ENCODE results near the gene OBP2B.

- TF ChIP-seq EZH2phosphoT487 (conservative IDR thresholded peaks at IDR 0.05; ENCODE audit: low read length) (no peak), CTCF (IDR thresholded peaks at IDR 0.05; ENCODE audit: insufficient read depth, low read length, poor library complexity, severe bottlenecking) (no peak)
Measured at GRCh38 chr9:133226219-133227171, 17.4 kb upstream of the OBP2B start.
